Measurements from ENCODE around the gene SEM1. TPM values are rescaled to one million over a fixed set of nuclear protein-coding genes. Genes with fewer than 3 reads are reported as not detected.

The SEM1 gene
- total RNA-seq, 1 experiment from 2014 or later: 116 TPM

GRCh38 chr7:96649981-96650380 is 59.7 kb downstream of the SEM1 start:
- intact Hi-C loops (cut with micrococcal nuclease; ENCODE audit: unreplicated experiment): no loop called here
- Mint-ChIP-seq H3K4me1 (ENCODE audit: low read depth, unreplicated experiment) (peaks cover 6% of the 10 kb centered on the region), H3K9me3 (ENCODE audit: unreplicated experiment) (no peaks in the 10 kb centered on the region), H3K36me3 (ENCODE audit: insufficient read depth, unreplicated experiment) (no peaks in the 10 kb centered on the region), H3K27ac (ENCODE audit: unreplicated experiment) (no peak overlapping the region), H3K4me3 (ENCODE audit: unreplicated experiment) (no peak overlapping the region), H3K27me3 (ENCODE audit: insufficient read depth, unreplicated experiment) (no peaks in the 10 kb centered on the region)
- CTCF ChIA-PET: interaction anchor here (1.2 kb wide), 1 partner anchor 378 kb away, joined by 4 read pairs; no protein-coding TSS in a partner anchor
- Histone ChIP-seq H3K4me3 (ENCODE audit: low read depth, low read length) (no peak overlapping the region), H3K4me1 (no peaks in the 10 kb centered on the region), H3K27me3 (replicated peaks; ENCODE audit: control insufficient read depth, insufficient read depth, low read length) (no peaks in the 10 kb centered on the region), H3K9me3 (no peaks in the 10 kb centered on the region), H3K36me3 (ENCODE audit: control insufficient read depth, insufficient read depth, low read length) (no peaks in the 10 kb centered on the region)
- BruUV-seq (replicated peaks): no TSS peak
- POLR2A ChIA-PET: no interaction called here
- no peak for DNase-seq
- TF ChIP-seq CTCF (IDR thresholded peaks at IDR 0.05; ENCODE audit: insufficient read depth in 1 of 2, low read depth in 1 of 2, low read length in 1 of 2, severe bottlenecking in 1 of 2, unreplicated experiment in 1 of 2): no peak

- no peak overlapping the region for H3K4me3 ChIP-seq (ENCODE audit: low read depth, low read length)
Measured at GRCh38 chr7:96648784-96649183, 60.9 kb downstream of the SEM1 start.

GRCh38 chr7:96647733-96648132 is 61.9 kb downstream of the SEM1 start:
- H3K4me3 Mint-ChIP-seq (ENCODE audit: unreplicated experiment): no peak overlapping the region
- H3K4me1 Mint-ChIP-seq (ENCODE audit: low read depth, unreplicated experiment): no peaks in the 10 kb centered on the region
- Histone ChIP-seq H3K27me3 (replicated peaks; ENCODE audit: control insufficient read depth, insufficient read depth, low read length) (no peaks in the 10 kb centered on the region), H3K4me1 (no peaks in the 10 kb centered on the region), H3K9me3 (no peaks in the 10 kb centered on the region), H3K36me3 (ENCODE audit: control insufficient read depth, insufficient read depth, low read length) (no peaks in the 10 kb centered on the region), H3K4me3 (ENCODE audit: low read depth, low read length) (no peak overlapping the region)
- no peaks in the 10 kb centered on the region for H3K36me3 Mint-ChIP-seq (ENCODE audit: insufficient read depth, unreplicated experiment)
- no TSS peak for BruUV-seq (replicated peaks)
- no peak for DNase-seq
- POLR2A ChIA-PET: no interaction called here
- H3K27me3 Mint-ChIP-seq (ENCODE audit: insufficient read depth, unreplicated experiment): no peaks in the 10 kb centered on the region
- no peak overlapping the region for H3K27ac Mint-ChIP-seq (ENCODE audit: unreplicated experiment)
- CTCF ChIA-PET: no interaction called here
- intact Hi-C loops (cut with micrococcal nuclease; ENCODE audit: unreplicated experiment): no loop called here
- no peak for TF ChIP-seq CTCF (IDR thresholded peaks at IDR 0.05; ENCODE audit: insufficient read depth in 1 of 2, low read depth in 1 of 2, low read length in 1 of 2, severe bottlenecking in 1 of 2, unreplicated experiment in 1 of 2)
- no peaks in the 10 kb centered on the region for H3K9me3 Mint-ChIP-seq (ENCODE audit: unreplicated experiment)

More at GRCh38 chr7:96648784-96649183, 60.9 kb downstream of the SEM1 start:
- Histone ChIP-seq H3K9me3 (no peaks in the 10 kb centered on the region), H3K36me3 (ENCODE audit: control insufficient read depth, insufficient read depth, low read length) (no peaks in the 10 kb centered on the region), H3K27me3 (replicated peaks; ENCODE audit: control insufficient read depth, insufficient read depth, low read length) (no peaks in the 10 kb centered on the region), H3K4me1 (no peaks in the 10 kb centered on the region)
- Mint-ChIP-seq H3K4me3 (ENCODE audit: unreplicated experiment) (no peak overlapping the region), H3K9me3 (ENCODE audit: unreplicated experiment) (no peaks in the 10 kb centered on the region), H3K36me3 (ENCODE audit: insufficient read depth, unreplicated experiment) (no peaks in the 10 kb centered on the region), H3K4me1 (ENCODE audit: low read depth, unreplicated experiment) (peaks cover 6% of the 10 kb centered on the region), H3K27me3 (ENCODE audit: insufficient read depth, unreplicated experiment) (no peaks in the 10 kb centered on the region), H3K27ac (ENCODE audit: unreplicated experiment) (no peak overlapping the region)
- intact Hi-C loops (cut with micrococcal nuclease; ENCODE audit: unreplicated experiment): no loop called here
- no TSS peak for BruUV-seq (replicated peaks)
- no peak for DNase-seq
- no peak for TF ChIP-seq CTCF (IDR thresholded peaks at IDR 0.05; ENCODE audit: insufficient read depth in 1 of 2, low read depth in 1 of 2, low read length in 1 of 2, severe bottlenecking in 1 of 2, unreplicated experiment in 1 of 2)
- ChIA-PET CTCF (no interaction called here), POLR2A (no interaction called here)
